ENCODE data around the gene AHSG.

Gene AHSG

DNA sequence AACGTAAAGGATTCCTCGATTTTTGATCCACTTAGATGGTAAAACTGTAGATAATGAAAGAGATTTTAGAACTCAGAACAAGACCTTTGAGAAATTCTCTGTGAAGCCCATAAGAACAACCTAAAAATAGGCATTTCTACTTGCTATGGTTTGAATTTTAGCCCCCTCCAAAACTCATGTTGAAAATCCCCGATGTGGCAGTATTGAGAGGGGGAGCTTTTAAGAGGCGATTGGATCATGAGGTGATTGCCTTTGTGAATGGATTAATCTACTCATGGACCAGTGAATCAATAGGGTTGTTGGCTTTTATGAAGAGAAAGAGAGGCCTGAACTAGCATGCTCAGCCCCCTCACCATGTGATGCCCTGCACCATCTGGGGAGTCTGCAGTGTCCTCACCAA lies 20.2 kb upstream of the AHSG start:
- no peak for DNase-seq (ENCODE audit: low read depth in 2 of 2, low spot score in 1 of 2)

GRCh38 chr3:186593862-186594261 lies 19.0 kb upstream of the AHSG start:
- DNase-seq (ENCODE audit: low read depth in 2 of 2, low spot score in 1 of 2) = no peak

DNA sequence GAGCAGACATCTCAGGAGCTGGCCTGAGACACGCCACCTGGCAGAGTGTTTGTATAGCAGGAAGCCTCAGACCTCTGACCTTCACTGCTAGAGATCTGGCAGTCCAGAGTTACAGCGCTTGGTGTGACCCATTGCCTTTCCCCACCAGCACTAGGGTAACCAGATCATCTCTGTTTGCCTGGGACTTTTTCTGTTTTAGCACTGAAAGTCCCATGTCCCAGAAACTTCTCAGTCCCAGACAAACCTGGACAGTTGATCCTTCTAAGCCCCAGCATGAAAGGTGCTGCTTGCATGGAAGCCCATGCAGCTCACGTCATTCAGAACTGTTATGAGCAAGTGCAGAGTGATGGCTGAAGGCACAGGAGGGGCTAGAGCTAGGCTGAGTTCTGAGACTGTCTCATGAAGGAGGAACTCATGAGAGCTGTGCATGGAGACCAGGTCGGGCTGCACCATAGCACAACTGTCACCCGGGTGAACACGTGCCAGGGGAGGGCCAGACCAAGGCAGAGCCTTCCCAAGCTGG lies 18.2 kb upstream of the AHSG start:
- DNase-seq (ENCODE audit: low read depth in 2 of 2, low spot score in 1 of 2) = no peak

DNA sequence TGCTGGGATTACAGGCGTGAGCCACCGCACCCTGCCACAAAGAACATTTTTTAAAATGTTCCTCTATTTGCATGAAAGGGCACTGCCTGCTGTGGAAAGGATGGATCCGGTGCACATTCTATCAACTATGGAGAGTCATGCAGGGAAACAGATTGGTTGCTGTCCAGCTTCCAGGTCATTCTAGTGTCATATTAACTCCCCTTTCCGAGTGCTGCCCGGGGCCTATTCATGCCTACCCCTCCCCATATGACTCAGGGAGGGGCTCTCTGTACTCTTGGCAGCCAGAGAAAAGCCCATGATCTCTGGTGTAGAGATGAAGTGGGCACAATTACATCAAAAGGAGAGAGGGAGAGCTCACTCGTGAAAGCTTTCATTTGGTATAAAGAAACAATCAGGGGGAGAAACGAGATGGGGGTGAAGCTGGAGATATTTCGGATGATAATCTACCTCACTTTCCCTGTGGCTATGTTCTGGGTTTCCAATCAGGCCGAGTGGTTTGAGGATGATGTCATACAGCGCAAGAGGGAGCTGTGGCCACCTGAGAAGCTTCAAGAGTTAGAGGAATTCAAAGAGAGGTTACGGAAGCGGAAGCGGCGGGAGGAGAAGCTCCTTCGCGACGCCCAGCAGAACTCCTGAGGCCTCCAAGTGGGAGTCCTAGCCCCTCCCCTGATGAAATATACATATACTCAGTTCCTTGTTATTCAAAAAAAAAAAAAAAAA lies 16.1 kb upstream of the AHSG start:
- DNase-seq (ENCODE audit: low read depth in 2 of 2, low spot score in 1 of 2) = no peak

GRCh38 chr3:186598108-186598784 lies 14.6 kb upstream of the AHSG start:
- no peak for DNase-seq (ENCODE audit: low read depth in 2 of 2, low spot score in 1 of 2)

- no peak for DNase-seq (ENCODE audit: low read depth in 2 of 2, low spot score in 1 of 2)
Measured at GRCh38 chr3:186598794-186599141, 14.1 kb upstream of the AHSG start.

- DNase-seq (ENCODE audit: low read depth in 2 of 2, low spot score in 1 of 2) = no peak
Measured at GRCh38 chr3:186599142-186599784, 13.6 kb upstream of the AHSG start.

GRCh38 chr3:186599785-186600166 lies 13.1 kb upstream of the AHSG start:
- no peak for DNase-seq (ENCODE audit: low read depth in 2 of 2, low spot score in 1 of 2)

DNA sequence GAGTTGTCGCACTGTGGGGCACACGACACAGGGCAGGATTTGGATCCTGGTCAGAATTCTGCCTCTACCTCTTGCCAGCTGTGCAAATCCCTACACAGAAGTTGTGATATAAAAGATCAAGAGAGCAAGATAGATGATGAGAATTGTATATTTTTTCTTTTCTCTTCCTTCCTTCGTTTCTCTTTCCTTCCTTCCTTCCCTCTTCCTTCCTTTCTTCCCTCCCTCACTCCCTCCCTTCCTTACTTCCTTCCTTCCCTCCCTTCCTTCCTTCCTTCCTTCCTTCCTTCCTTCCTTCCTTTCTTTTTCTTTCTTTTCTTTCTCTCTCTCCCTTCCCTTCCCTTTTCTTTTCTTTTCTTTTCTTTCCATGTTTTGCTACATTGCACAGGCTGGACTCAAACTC lies 12.0 kb upstream of the AHSG start:
- DNase-seq (ENCODE audit: low read depth in 2 of 2, low spot score in 1 of 2) = no peak

DNA sequence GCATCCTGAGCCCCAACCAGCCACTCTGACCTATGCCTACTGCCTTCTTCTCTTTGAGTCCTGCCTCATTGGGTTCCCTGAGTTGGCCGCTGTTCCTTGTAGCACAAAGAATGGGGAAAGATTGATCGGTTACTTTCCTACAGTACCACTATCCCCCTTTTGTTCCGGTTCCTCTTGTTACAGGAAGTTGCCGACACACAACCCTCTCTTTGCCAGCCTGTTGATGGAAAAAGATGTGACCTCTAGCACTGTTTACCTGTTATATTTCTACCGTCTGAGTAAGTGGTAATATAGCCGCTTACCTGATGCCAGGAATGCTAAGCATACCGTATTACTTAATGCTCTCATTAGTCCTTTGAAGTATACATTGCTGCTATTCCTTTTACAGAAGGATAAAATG lies 9.7 kb upstream of the AHSG start:
- no peak for DNase-seq (ENCODE audit: low read depth in 2 of 2, low spot score in 1 of 2)

- DNase-seq (ENCODE audit: low read depth in 2 of 2, low spot score in 1 of 2) = no peak
Measured at GRCh38 chr3:186605078-186605477, 7.8 kb upstream of the AHSG start.

- no peak for DNase-seq (ENCODE audit: low read depth in 2 of 2, low spot score in 1 of 2)
Measured at GRCh38 chr3:186605561-186606545, 7.0 kb upstream of the AHSG start.

DNA sequence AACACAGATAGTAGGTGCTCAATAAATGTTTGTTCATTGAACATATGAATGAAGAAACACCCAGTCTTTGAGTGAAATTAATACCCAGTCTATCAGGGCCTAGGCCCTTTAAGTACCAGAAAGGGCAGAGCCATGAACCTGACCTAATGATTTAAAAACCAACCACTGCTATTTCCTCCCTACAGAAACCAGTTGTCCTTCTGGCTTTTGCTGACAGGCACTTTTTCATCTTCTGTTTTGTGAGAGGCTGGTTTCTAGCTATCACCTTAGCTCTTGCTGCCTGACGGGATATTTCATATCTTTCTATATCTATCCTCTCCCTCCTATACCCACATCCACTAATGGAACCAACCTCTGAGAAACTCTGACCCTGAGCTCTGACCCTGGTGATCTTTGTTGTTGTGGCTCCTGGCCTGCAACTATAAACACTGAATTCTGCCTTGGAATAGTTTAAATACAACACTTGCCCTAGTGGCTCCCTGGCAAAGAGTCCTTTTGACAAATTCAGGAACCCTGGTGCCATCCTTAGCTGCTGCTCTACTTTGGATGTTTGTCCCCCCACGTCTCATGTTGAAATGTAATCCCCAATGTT lies 4.1 kb upstream of the AHSG start:
- no peak for DNase-seq (ENCODE audit: low read depth in 2 of 2, low spot score in 1 of 2)

- no peak for DNase-seq (ENCODE audit: low read depth in 2 of 2, low spot score in 1 of 2)
Measured at GRCh38 chr3:186609247-186609868, 3.5 kb upstream of the AHSG start.

DNA sequence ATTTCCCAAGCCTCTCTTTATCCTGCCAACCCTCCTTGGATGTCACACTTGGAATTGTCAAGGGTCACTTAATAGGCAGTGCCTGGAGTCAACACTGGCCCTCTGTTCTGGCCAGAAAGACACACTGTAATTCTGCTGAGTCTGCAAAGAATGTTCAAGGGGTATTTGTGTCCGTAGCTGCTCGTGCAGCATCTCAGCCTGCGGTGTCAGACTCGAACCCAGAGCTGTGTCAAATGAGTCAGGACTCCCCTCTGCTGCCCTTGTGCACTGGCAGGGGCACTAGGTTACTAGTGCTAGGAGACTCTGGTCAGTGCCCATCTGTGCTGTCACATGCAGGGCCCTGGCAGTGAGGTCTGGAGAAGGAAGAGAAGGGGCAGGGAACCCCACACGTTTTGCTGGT lies 795 bp upstream of the AHSG start:
- DNase-seq (ENCODE audit: low read depth in 2 of 2, low spot score in 1 of 2) = no peak

DNA sequence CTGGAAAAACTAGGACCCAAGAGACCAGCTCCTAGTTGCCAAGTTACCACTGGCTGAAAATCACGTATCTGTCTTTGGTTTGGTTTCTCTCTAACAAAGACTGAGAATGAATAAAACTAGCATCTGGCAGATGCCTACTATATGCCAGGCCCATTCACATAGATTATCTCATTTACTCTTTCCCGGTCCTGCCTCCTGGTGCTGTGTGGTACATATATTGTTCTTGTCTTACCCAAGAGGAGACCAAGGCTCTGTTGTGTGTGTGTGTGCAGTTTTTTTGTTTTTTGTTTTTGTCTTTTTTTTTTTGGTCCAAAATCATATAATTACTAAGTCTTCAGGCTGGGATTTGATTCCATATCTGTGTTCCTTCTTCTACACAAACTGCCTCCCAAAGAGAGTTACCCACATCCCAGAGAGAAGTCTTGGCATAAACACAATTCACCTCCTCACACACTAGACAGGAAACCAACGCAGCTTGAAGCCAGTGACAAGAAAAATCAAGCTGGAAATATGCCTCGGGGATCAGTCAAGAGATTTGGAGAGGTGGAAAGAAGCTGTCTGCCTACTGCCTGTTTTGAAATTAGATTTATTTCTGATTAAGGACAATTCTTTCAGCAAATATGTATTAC lies 891 bp downstream of the AHSG start:
- DNase-seq (ENCODE audit: low read depth in 2 of 2, low spot score in 1 of 2) = no peak

DNA sequence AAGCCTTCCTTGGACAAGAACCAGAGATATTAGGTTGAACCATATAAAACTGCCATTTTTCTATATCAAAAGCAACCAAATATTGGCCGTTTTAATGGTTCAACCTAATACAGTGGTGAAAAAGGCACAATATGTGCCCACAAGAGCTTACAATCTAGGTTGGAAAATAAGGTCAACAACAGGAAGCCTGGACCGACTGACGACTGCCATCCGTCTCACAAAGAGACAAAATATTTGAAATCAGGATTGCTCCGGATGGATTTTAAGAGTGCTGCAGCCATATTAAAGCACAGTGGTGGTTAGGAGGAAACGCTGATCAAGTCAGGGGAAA lies 1.4 kb downstream of the AHSG start:
- no peak for DNase-seq (ENCODE audit: low read depth in 2 of 2, low spot score in 1 of 2)

DNA sequence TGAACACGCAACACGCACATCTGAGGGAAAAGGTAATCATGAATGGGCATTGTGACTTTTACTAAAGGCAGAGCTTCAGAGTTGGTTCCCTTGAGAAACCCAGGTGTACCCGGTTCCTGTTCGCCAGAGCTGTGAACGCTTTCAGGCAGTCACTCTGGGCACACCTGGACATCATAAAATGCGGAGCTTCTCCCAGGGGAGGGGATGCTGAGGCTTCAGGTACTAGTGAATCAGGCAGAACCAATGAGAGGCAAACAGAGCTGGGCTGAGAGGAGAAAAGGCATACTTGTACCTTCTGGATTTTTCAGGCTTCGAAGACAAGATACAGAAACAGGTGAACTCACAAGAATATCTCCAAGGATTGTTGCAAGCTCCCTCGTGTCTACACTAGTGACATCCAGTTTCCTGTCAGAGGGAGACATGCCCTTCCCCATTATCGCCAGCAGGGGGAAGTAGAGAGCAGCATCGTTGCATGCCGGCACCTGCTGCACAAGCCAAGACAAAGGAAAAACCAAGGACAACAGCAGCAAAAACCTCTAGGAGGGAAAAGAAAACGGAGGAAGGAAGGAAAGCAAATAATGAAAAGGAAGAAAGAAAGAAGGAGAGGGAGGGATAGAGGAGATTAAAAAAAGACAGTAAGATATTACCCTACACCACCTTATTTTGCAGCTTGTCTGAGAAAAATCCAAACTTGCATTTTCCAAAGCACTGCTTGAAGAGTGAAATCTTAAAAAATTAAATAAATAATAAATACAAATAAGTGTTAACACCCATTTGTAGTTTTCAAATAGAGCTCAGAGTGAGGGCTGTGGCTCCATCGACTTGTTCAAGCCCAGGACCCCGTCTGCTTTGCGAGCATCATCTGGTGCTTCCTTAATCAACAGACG lies 2.0 kb downstream of the AHSG start:
- DNase-seq (ENCODE audit: low read depth in 2 of 2, low spot score in 1 of 2) = peak; percentile 49 to 52

DNA sequence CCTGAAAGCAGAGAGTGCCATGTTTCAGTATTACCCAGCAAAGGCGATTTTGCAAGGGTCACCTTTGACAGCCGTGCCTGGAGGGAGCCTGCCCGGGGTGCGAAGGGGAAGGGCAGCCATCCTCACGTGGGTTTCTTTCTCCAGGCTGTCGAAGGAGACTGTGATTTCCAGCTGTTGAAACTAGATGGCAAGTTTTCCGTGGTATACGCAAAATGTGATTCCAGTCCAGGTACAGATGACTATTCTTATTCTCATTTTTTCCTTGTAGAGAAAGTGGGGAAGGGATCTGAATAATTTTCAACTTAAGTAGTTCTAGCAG lies 3.4 kb downstream of the AHSG start:
- no peak for DNase-seq (ENCODE audit: low read depth in 2 of 2, low spot score in 1 of 2)
